ENCODE measurements around the gene CPN2.

DNA sequence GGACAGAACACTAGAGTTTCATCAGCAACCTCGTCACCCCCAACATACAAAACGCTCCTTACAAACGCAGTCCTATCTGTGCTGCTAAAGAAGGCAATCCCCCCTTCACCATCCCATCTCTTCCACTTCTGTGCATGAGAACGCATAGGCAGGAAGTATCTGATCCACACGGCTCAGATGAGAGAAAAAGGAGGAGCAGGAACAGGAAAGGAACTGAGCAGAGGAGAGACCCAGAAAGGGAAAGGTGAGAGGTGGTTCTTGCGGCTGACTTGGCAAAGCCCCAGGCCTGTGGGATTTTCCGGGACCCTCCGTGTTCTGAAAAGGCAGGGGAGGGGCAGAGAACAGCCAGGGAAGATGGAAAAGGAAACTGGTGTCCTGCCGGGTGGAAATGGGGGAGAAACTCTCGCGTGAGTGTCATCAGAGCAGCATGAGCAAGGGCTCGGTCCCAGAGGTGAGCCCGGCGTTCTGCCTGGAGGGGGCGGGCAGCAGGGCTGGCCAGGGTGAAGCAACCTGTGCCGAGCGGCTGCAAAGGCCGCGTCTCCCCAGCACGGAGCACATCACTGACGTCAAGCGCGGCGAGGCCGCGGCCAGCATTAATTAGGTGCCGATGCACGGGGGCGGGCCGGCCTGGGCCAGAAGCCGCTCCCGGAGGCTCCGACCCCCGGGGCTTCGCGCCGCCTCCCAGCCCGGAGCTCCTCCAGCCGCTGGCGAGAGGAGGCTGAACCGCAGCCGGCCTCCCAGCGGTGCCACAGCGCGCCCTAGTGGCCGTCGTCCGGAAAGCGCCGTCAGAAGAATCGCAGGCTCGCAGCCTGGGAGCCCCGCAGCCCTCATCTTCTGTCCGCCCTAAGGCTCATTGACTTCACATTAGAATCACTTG lies 35.8 kb downstream of the CPN2 start:
- TF ChIP-seq, protein P1, sequence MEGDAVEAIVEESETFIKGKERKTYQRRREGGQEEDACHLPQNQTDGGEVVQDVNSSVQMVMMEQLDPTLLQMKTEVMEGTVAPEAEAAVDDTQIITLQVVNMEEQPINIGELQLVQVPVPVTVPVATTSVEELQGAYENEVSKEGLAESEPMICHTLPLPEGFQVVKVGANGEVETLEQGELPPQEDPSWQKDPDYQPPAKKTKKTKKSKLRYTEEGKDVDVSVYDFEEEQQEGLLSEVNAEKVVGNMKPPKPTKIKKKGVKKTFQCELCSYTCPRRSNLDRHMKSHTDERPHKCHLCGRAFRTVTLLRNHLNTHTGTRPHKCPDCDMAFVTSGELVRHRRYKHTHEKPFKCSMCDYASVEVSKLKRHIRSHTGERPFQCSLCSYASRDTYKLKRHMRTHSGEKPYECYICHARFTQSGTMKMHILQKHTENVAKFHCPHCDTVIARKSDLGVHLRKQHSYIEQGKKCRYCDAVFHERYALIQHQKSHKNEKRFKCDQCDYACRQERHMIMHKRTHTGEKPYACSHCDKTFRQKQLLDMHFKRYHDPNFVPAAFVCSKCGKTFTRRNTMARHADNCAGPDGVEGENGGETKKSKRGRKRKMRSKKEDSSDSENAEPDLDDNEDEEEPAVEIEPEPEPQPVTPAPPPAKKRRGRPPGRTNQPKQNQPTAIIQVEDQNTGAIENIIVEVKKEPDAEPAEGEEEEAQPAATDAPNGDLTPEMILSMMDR (conservative IDR thresholded peaks at IDR 0.05; ENCODE audit: low read length) = peak; percentile 82
- no peak for TF ChIP-seq EZH2phosphoT487 (IDR thresholded peaks at IDR 0.05; ENCODE audit: borderline replicate concordance)
